ENCODE measurements around the gene MACF1. TPM values are rescaled to one million over a fixed set of nuclear protein-coding genes. Genes with fewer than 3 reads are reported as not detected.

The MACF1 gene
- total RNA-seq, 2 donors from 2014 or later = 214 to 251 TPM

GRCh38 chr1:39470040-39470439, 265.5 kb downstream of the MACF1 start:
- no peaks in the 10 kb centered on the region for H3K27me3 Mint-ChIP-seq (ENCODE audit: insufficient read depth)
- H3K4me1 Mint-ChIP-seq = no peaks in the 10 kb centered on the region
- TF ChIP-seq CTCF (conservative IDR thresholded peaks at IDR 0.05) = no peak
- Histone ChIP-seq H3K4me3 (ENCODE audit: low read length) (no peak overlapping the region), H3K36me3 (ENCODE audit: control insufficient read depth, insufficient read depth, low read length) (peaks cover 93% of the 10 kb centered on the region), H3K9ac (ENCODE audit: extremely low read depth, low read length, poor library complexity, severe bottlenecking) (no peak overlapping the region), H3K27ac (ENCODE audit: low read depth, low read length) (no peak overlapping the region), H3K4me1 (ENCODE audit: control insufficient read depth, insufficient read depth, low read length) (no peaks in the 10 kb centered on the region), H3K27me3 (ENCODE audit: control insufficient read depth, insufficient read depth, low read length, poor library complexity, severe bottlenecking) (no peaks in the 10 kb centered on the region), H3K9me3 (ENCODE audit: control insufficient read depth, low read length) (no peaks in the 10 kb centered on the region)
- DNase-seq = no peak
- H3K36me3 Mint-ChIP-seq (ENCODE audit: low read depth) = peaks cover 68% of the 10 kb centered on the region
- no peak overlapping the region for H3K27ac Mint-ChIP-seq
- no peaks in the 10 kb centered on the region for H3K9me3 Mint-ChIP-seq
- no peak overlapping the region for H3K4me3 Mint-ChIP-seq

- Mint-ChIP-seq H3K4me3 (no peak overlapping the region), H3K27me3 (ENCODE audit: insufficient read depth) (no peaks in the 10 kb centered on the region), H3K4me1 (no peaks in the 10 kb centered on the region), H3K9me3 (no peaks in the 10 kb centered on the region), H3K27ac (no peak overlapping the region), H3K36me3 (ENCODE audit: low read depth) (peaks cover 57% of the 10 kb centered on the region)
- Histone ChIP-seq H3K9ac (ENCODE audit: extremely low read depth, low read length, poor library complexity, severe bottlenecking) (no peak overlapping the region), H3K27me3 (ENCODE audit: control insufficient read depth, insufficient read depth, low read length, poor library complexity, severe bottlenecking) (no peaks in the 10 kb centered on the region), H3K36me3 (ENCODE audit: control insufficient read depth, insufficient read depth, low read length) (peaks cover 71% of the 10 kb centered on the region), H3K4me1 (ENCODE audit: control insufficient read depth, insufficient read depth, low read length) (no peaks in the 10 kb centered on the region), H3K4me3 (ENCODE audit: low read length) (no peak overlapping the region), H3K27ac (ENCODE audit: low read depth, low read length) (no peak overlapping the region), H3K9me3 (ENCODE audit: control insufficient read depth, low read length) (no peaks in the 10 kb centered on the region)
- DNase-seq = no peak
- TF ChIP-seq CTCF (conservative IDR thresholded peaks at IDR 0.05) = no peak
- WGBS, 2 experiments (ENCODE audit: insufficient coverage in 1 of 2, insufficient read length in 1 of 2) = 96 to 98% methylated on average over 7 of the region's 7 CpGs
These were observed 268.3 kb downstream of the MACF1 start for GRCh38 chr1:39472826-39473225.

- no peaks in the 10 kb centered on the region for H3K9me3 ChIP-seq (ENCODE audit: control insufficient read depth, low read length)
- no peaks in the 10 kb centered on the region for H3K9me3 Mint-ChIP-seq
- WGBS, 2 experiments (ENCODE audit: insufficient coverage in 1 of 2, insufficient read length in 1 of 2) = 99 to 100% methylated on average over 2 to 4 of the region's 4 CpGs
- no peak for TF ChIP-seq CTCF (conservative IDR thresholded peaks at IDR 0.05)
- H3K4me3 Mint-ChIP-seq = no peak overlapping the region
- H3K27ac Mint-ChIP-seq = no peak overlapping the region
- peaks cover 66% of the 10 kb centered on the region for H3K36me3 ChIP-seq (ENCODE audit: control insufficient read depth, insufficient read depth, low read length)
- no peaks in the 10 kb centered on the region for H3K4me1 ChIP-seq (ENCODE audit: control insufficient read depth, insufficient read depth, low read length)
- H3K27me3 Mint-ChIP-seq (ENCODE audit: insufficient read depth) = no peaks in the 10 kb centered on the region
- no peak overlapping the region for H3K4me3 ChIP-seq (ENCODE audit: low read length)
- peaks cover 56% of the 10 kb centered on the region for H3K36me3 Mint-ChIP-seq (ENCODE audit: low read depth)
- no peaks in the 10 kb centered on the region for H3K27me3 ChIP-seq (ENCODE audit: control insufficient read depth, insufficient read depth, low read length, poor library complexity, severe bottlenecking)
- H3K27ac ChIP-seq (ENCODE audit: low read depth, low read length) = no peak overlapping the region
- no peaks in the 10 kb centered on the region for H3K4me1 Mint-ChIP-seq
- no peak overlapping the region for H3K9ac ChIP-seq (ENCODE audit: extremely low read depth, low read length, poor library complexity, severe bottlenecking)
- no peak for DNase-seq
These were observed 268.8 kb downstream of the MACF1 start for GRCh38 chr1:39473324-39473723.
